HCT116 (cell line): ENCODE data around the gene FBXO42. TPM values are rescaled to one million over a fixed set of nuclear protein-coding genes. Genes with fewer than 3 reads are reported as not detected.

ENCODE experiments used
- ATAC-seq: fragments of 200-7000 bp; cut with Tn5 transposase; 2 replicates; pipeline ENCODE4 v1.9.1; 2020; ENCODE audit warnings: mild to moderate bottlenecking, moderate library complexity
- BruUV-seq: library from RNA; stranded (reverse); fragments of 400-500 nt; replicated peaks from 2 replicates; lab custom pipeline; 2021; lab: Mats Ljungman, UMichigan
- CTCF ChIA-PET: fragments of 300-600 bp; sonication (Branson Sonifier 250); formaldehyde crosslinking; loops from one replicate; lab custom pipeline; 2021; ENCODE audit warnings: antibody characterized with exemption; lab: Charles Lee
- POLR2A ChIA-PET: fragments of 300-600, 350-600 bp; sonication (Branson Sonifier 250); formaldehyde crosslinking; loops from one replicate; lab custom pipeline; 2021; ENCODE audit warnings: antibody characterized with exemption; lab: Charles Lee
- RAD21 ChIA-PET, 2 experiments: fragments of 300-600 bp; sonication (Branson Sonifier 250); formaldehyde crosslinking; loops; one replicate each; lab custom pipeline; 2023; ENCODE audit warnings: low total read pairs in 2 of 2; ENCODE audit not compliant: uncharacterized antibody in 2 of 2, unreplicated experiment in 2 of 2, low non-redundant PET in 1 of 2; lab: Charles Lee
- DNase-seq: peaks from one replicate; pipeline ENCODE4 v3.0.0-alpha.2; 2010; ENCODE audit warnings: low read depth, low spot score
- H2AFZ ChIP-seq: fragments of 200-600 bp; shearing (Covaris generic), sonication (generic); 2 replicates; pipeline ENCODE4 v1.6.1; 2017; ENCODE audit warnings: low read depth, mixed run types, mixed read lengths, antibody characterized with exemption, low read length; ENCODE audit not compliant: poor library complexity, severe bottlenecking
- H3K27ac ChIP-seq: 2 replicates; pipeline ENCODE4 v1.5.1; 2012; ENCODE audit warnings: low read depth, low read length
- H3K27me3 ChIP-seq: fragments of 200-600 bp; sonication (generic); 2 replicates; pipeline ENCODE4 v1.6.1; 2016; ENCODE audit warnings: mixed run types, low read length, mixed read lengths; ENCODE audit not compliant: insufficient read depth
- H3K36me3 ChIP-seq, 2 experiments: fragments of 200-500 bp in 1 of 2; fragments of 200-600 bp in 1 of 2; sonication (Bioruptor generic) in 1 of 2; sonication (generic) in 1 of 2; 2 replicates each; pipeline versions ENCODE4 v1.5.1 to v1.6.1; 2014 to 2016; ENCODE audit warnings: low read length in 2 of 2, inconsistent platforms in 1 of 2, mixed read lengths in 1 of 2, mixed run types in 1 of 2; ENCODE audit not compliant: insufficient read depth in 2 of 2, control insufficient read depth in 1 of 2
- H3K4me1 ChIP-seq, 2 experiments: fragments of 200-600 bp in 1 of 2; sonication (generic) in 1 of 2; 2 replicates each; pipeline versions ENCODE4 v1.5.1 to v1.6.1; 2012 to 2017; ENCODE audit warnings: low read length in 2 of 2, inconsistent platforms in 1 of 2, mild to moderate bottlenecking in 1 of 2, mixed read lengths in 1 of 2, mixed run types in 1 of 2, moderate library complexity in 1 of 2; ENCODE audit not compliant: insufficient read depth in 2 of 2, control insufficient read depth in 1 of 2
- H3K4me2 ChIP-seq: fragments of 200-600 bp; sonication (generic); 2 replicates; pipeline ENCODE4 v1.6.1; 2017; ENCODE audit warnings: mixed run types, low read length, mixed read lengths
- H3K4me3 ChIP-seq, 2 experiments: fragments of 200-600 bp in 1 of 2; sonication (generic) in 1 of 2; replicated peaks in 1 of 2; 2 replicates each; pipeline ENCODE4 v1.5.1; 2011 to 2016; ENCODE audit warnings: low read length in 2 of 2, control low read depth in 1 of 2, low read depth in 1 of 2, mild to moderate bottlenecking in 1 of 2, mixed read lengths in 1 of 2, mixed run types in 1 of 2
- H3K79me2 ChIP-seq: fragments of 200-600 bp; sonication (generic); 2 replicates; pipeline ENCODE4 v1.6.1; 2017; ENCODE audit warnings: mild to moderate bottlenecking, mixed run types, low read length, moderate library complexity, mixed read lengths; ENCODE audit not compliant: insufficient read depth
- H3K9ac ChIP-seq: fragments of 200-600 bp; sonication (generic); 2 replicates; pipeline ENCODE4 v1.6.1; 2016; ENCODE audit warnings: low read length, mixed read lengths
- H3K9me2 ChIP-seq: fragments of 200-600 bp; sonication (generic), shearing (Covaris generic); 2 replicates; pipeline ENCODE4 v1.6.1; 2017; ENCODE audit warnings: mixed run types, mild to moderate bottlenecking, moderate library complexity; ENCODE audit not compliant: insufficient read depth
- H3K9me3 ChIP-seq, 2 experiments: fragments of 200-500 bp in 1 of 2; fragments of 200-600 bp in 1 of 2; sonication (Bioruptor generic) in 1 of 2; sonication (generic) in 1 of 2; 2 replicates each; pipeline ENCODE4 v1.6.1; 2014 to 2017; ENCODE audit warnings: low read length in 2 of 2, mixed read lengths in 2 of 2, inconsistent platforms in 1 of 2, low read depth in 1 of 2, mild to moderate bottlenecking in 1 of 2, mixed run types in 1 of 2, moderate library complexity in 1 of 2; ENCODE audit not compliant: control insufficient read depth in 1 of 2, insufficient read depth in 1 of 2
- H4K20me1 ChIP-seq: fragments of 200-600 bp; sonication (generic), shearing (Covaris generic); 2 replicates; pipeline ENCODE4 v1.6.1; 2017; ENCODE audit warnings: mixed run types, mild to moderate bottlenecking, moderate library complexity; ENCODE audit not compliant: insufficient read depth
- ELF1 ChIP-seq: IDR thresholded peaks from 2 replicates; pipeline ENCODE4 v1.6.1; 2012; ENCODE audit warnings: low read depth, borderline replicate concordance
- EZH2phosphoT487 ChIP-seq: fragments of 200-600 bp; IDR thresholded peaks from 2 replicates; pipeline ENCODE4 v1.6.1; 2018; ENCODE audit warnings: antibody characterized with exemption, borderline replicate concordance
- JUND ChIP-seq: IDR thresholded peaks from 2 replicates; pipeline ENCODE4 v1.6.1; 2012
- RAD21 ChIP-seq: IDR thresholded peaks from 2 replicates; pipeline ENCODE4 v1.6.1; 2012; ENCODE audit warnings: low read depth, mild to moderate bottlenecking
- SRF ChIP-seq: IDR thresholded peaks from 2 replicates; pipeline ENCODE4 v1.6.1; 2012; ENCODE audit warnings: low read depth
- YY1 ChIP-seq: IDR thresholded peaks from 2 replicates; pipeline ENCODE4 v1.6.1; 2011; ENCODE audit warnings: low read length, low read depth, moderate library complexity, mild to moderate bottlenecking; ENCODE audit not compliant: insufficient replicate concordance; ENCODE audit errors: extremely low read depth
- ZNF274 ChIP-seq: fragments of 200-500 bp; sonication (Bioruptor generic); IDR thresholded peaks from 2 replicates; pipeline ENCODE4 v1.6.1; 2014; ENCODE audit warnings: mild to moderate bottlenecking, low read depth, low read length, inconsistent platforms
- intact Hi-C: fragments of 100-400 bp; cut with micrococcal nuclease; formaldehyde crosslinking; loops from 2 replicates; pipeline ENCODE4 v1.10.0; 2022
- total RNA-seq: library from RNA; stranded (reverse); gene quantifications from one replicate; pipeline ENCODE4 v1.2.1, GENCODE V29; 2021; ENCODE audit not compliant: unreplicated experiment
- TF ChIP-seq, protein P1 (sequence below): IDR thresholded peaks from 2 replicates; pipeline ENCODE4 v1.6.1; 2012; ENCODE audit warnings: low read depth

Gene FBXO42
- total RNA-seq, 1 experiment from 2014 or later: 20.6 TPM

DNA sequence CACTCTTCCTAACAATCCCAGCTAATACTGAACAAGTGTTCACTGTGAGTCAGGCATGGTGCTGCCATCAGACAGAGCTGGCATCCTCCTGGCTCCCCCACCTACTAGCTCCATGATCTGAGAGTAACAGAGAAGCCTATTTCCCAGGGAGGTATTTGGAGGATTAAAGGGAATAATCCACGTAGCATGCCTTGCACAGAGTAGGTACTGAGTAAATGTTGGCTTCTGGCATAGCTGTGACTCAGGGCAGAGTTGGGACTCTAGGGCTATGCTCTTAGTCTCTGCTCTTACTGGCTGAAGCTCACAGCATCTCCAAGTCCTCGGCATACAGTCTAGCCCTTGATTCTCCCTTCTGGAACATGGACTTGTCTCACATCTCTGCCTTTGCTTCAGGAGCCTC, 148.1 kb downstream of the FBXO42 start:
- intact Hi-C loops: no loop called here
- no peaks in the 10 kb centered on the region for H3K27me3 ChIP-seq
- DNase-seq: no peak
- no peaks in the 10 kb centered on the region for H3K9me3 ChIP-seq
- peaks cover 9% of the 10 kb centered on the region; the same call in 1 of the 2 replicates for H3K79me2 ChIP-seq
- RAD21 ChIA-PET: no interaction called here
- H3K9ac ChIP-seq: no peak overlapping the region
- peaks cover 15 to 27% of the 10 kb centered on the region in 2 experiments; a peak in 3 of 4 replicates for H3K36me3 ChIP-seq
- H2AFZ ChIP-seq: no peak overlapping the region
- no TSS peak for BruUV-seq
- no peak overlapping the region for H3K4me3 ChIP-seq
- CTCF ChIA-PET: interaction anchor here (1.2 kb wide), 1 partner anchor 125 kb away, joined by 3 read pairs; no protein-coding TSS in a partner anchor
- no peak overlapping the region for H3K27ac ChIP-seq
- TF ChIP-seq EZH2phosphoT487: no peak
- no peak for TF ChIP-seq ELF1
- TF ChIP-seq JUND: no peak
- no peak for TF ChIP-seq SRF
- no peak for TF ChIP-seq YY1
- TF ChIP-seq, protein P1, sequence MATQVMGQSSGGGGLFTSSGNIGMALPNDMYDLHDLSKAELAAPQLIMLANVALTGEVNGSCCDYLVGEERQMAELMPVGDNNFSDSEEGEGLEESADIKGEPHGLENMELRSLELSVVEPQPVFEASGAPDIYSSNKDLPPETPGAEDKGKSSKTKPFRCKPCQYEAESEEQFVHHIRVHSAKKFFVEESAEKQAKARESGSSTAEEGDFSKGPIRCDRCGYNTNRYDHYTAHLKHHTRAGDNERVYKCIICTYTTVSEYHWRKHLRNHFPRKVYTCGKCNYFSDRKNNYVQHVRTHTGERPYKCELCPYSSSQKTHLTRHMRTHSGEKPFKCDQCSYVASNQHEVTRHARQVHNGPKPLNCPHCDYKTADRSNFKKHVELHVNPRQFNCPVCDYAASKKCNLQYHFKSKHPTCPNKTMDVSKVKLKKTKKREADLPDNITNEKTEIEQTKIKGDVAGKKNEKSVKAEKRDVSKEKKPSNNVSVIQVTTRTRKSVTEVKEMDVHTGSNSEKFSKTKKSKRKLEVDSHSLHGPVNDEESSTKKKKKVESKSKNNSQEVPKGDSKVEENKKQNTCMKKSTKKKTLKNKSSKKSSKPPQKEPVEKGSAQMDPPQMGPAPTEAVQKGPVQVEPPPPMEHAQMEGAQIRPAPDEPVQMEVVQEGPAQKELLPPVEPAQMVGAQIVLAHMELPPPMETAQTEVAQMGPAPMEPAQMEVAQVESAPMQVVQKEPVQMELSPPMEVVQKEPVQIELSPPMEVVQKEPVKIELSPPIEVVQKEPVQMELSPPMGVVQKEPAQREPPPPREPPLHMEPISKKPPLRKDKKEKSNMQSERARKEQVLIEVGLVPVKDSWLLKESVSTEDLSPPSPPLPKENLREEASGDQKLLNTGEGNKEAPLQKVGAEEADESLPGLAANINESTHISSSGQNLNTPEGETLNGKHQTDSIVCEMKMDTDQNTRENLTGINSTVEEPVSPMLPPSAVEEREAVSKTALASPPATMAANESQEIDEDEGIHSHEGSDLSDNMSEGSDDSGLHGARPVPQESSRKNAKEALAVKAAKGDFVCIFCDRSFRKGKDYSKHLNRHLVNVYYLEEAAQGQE: no peak
- TF ChIP-seq ZNF274: no peak
- TF ChIP-seq RAD21: no peak
- TF ChIP-seq, all 23 proteins: peak for 0
- no peaks in the 10 kb centered on the region for H4K20me1 ChIP-seq
- H3K9me2 ChIP-seq: no peaks in the 10 kb centered on the region
- H3K4me1 ChIP-seq: peaks cover 19 to 34% of the 10 kb centered on the region in 2 experiments
- H3K4me2 ChIP-seq: no peak overlapping the region
- POLR2A ChIA-PET: no interaction called here
- no peak for ATAC-seq
